WTC11 (cell line): ENCODE measurements around the gene TFG. TPM values are rescaled to one million over a fixed set of nuclear protein-coding genes. Genes with fewer than 3 reads are reported as not detected.

Experiments used
- ATAC-seq: fragments of 200-7000 bp; cut with Tn5 transposase; 2 replicates; pipeline ENCODE4 v1.10.0; 2021; ENCODE audit warnings: mild to moderate bottlenecking, moderate library complexity
- CTCF ChIA-PET: fragments of 300-600 bp; sonication (Branson Sonifier 250); formaldehyde crosslinking; loops from one replicate; lab custom pipeline; 2021; ENCODE audit warnings: antibody characterized with exemption; lab: Charles Lee
- POLR2A ChIA-PET: fragments of 350-600 bp; sonication (Branson Sonifier 250); formaldehyde crosslinking; loops from one replicate; lab custom pipeline; 2021; ENCODE audit warnings: antibody characterized with exemption; lab: Charles Lee
- DNase-seq: peaks from one replicate; pipeline ENCODE4 v3.0.0; 2021; ENCODE audit warnings: low spot score
- H3K27ac Mint-ChIP-seq: 2 replicates; pipeline ENCODE4 v1.8.0; 2021; ENCODE audit warnings: mixed read lengths
- H3K27me3 Mint-ChIP-seq: 2 replicates; pipeline ENCODE4 v1.8.0; 2021; ENCODE audit warnings: low read depth, mild to moderate bottlenecking, moderate library complexity, mixed read lengths
- H3K36me3 Mint-ChIP-seq: 2 replicates; pipeline ENCODE4 v1.8.0; 2021; ENCODE audit warnings: mixed read lengths
- H3K4me1 Mint-ChIP-seq: 2 replicates; pipeline ENCODE4 v1.8.0; 2022; ENCODE audit warnings: mixed read lengths
- H3K4me3 Mint-ChIP-seq: 2 replicates; pipeline ENCODE4 v1.8.0; 2021; ENCODE audit warnings: mild to moderate bottlenecking, moderate library complexity, mixed read lengths
- H3K9me3 Mint-ChIP-seq: 2 replicates; pipeline ENCODE4 v1.8.0; 2021; ENCODE audit warnings: mixed read lengths
- CBFB ChIP-seq: sonication (generic); formaldehyde crosslinking; IDR thresholded peaks from 2 replicates; pipeline ENCODE4 v1.8.1; 2022; ENCODE audit warnings: mild to moderate bottlenecking, low read depth, missing genetic modification reagents
- CREB1 ChIP-seq: sonication (generic); formaldehyde crosslinking; IDR thresholded peaks from 2 replicates; pipeline ENCODE4 v1.8.0; 2023; ENCODE audit warnings: mild to moderate bottlenecking, missing genetic modification reagents
- ELF4 ChIP-seq: sonication (generic); formaldehyde crosslinking; IDR thresholded peaks from 2 replicates; pipeline ENCODE4 v1.8.1; 2022; ENCODE audit warnings: low read depth, mild to moderate bottlenecking, moderate library complexity, missing genetic modification reagents
- FOXP1 ChIP-seq: sonication (generic); formaldehyde crosslinking; IDR thresholded peaks from 2 replicates; pipeline ENCODE4 v1.8.0; 2022; ENCODE audit warnings: missing genetic modification reagents, mild to moderate bottlenecking, moderate library complexity, borderline replicate concordance
- OVOL2 ChIP-seq: fragments of 250-450 bp; sonication (Bioruptor Pico); IDR thresholded peaks from 2 replicates; pipeline ENCODE4 v1.9.0; 2021; ENCODE audit warnings: mild to moderate bottlenecking, borderline replicate concordance
- SOX15 ChIP-seq: fragments of 250-450 bp; sonication (Bioruptor Pico); IDR thresholded peaks from 2 replicates; pipeline ENCODE4 v1.9.0; 2021; ENCODE audit warnings: mild to moderate bottlenecking
- ZNF232 ChIP-seq: sonication (generic); formaldehyde crosslinking; IDR thresholded peaks from 2 replicates; pipeline ENCODE4 v1.8.0; 2022; ENCODE audit warnings: mild to moderate bottlenecking, missing genetic modification reagents
- ZNF416 ChIP-seq: fragments of 250-450 bp; sonication (Bioruptor Pico); IDR thresholded peaks from 2 replicates; pipeline ENCODE4 v1.9.0; 2021; ENCODE audit warnings: mild to moderate bottlenecking, inconsistent platforms
- total RNA-seq: library from RNA; stranded (reverse); gene quantifications from 3 replicates; pipeline ENCODE4 v1.2.3, GENCODE V29; 2021
- TF ChIP-seq, protein P1 (sequence below): fragments of 250-450 bp; sonication (Bioruptor Pico); IDR thresholded peaks from 2 replicates; pipeline ENCODE4 v1.9.0; 2021; ENCODE audit warnings: mild to moderate bottlenecking, borderline replicate concordance
- TF ChIP-seq, protein P2 (sequence below): sonication (generic); formaldehyde crosslinking; conservative IDR thresholded peaks from 2 replicates; pipeline ENCODE4 v1.8.1; 2023; ENCODE audit warnings: mild to moderate bottlenecking, low read depth, missing genetic modification reagents, moderate library complexity
- TF ChIP-seq, protein P3 (sequence below): fragments of 200-600 bp; IDR thresholded peaks from 2 replicates; pipeline ENCODE4 v1.8.0; 2022; ENCODE audit warnings: antibody characterized with exemption
- TF ChIP-seq, protein P4 (sequence below): sonication (generic); formaldehyde crosslinking; IDR thresholded peaks from 2 replicates; pipeline ENCODE4 v1.8.0; 2022; ENCODE audit warnings: mild to moderate bottlenecking, missing genetic modification reagents
- TF ChIP-seq, protein P5 (sequence below): sonication (generic); formaldehyde crosslinking; IDR thresholded peaks from 2 replicates; pipeline ENCODE4 v1.8.1; 2023; ENCODE audit warnings: mild to moderate bottlenecking, missing genetic modification reagents, moderate library complexity
- TF ChIP-seq, protein P6 (sequence below): fragments of 250-450 bp; sonication (Bioruptor Pico); IDR thresholded peaks from 2 replicates; pipeline ENCODE4 v2.1.2; 2022; ENCODE audit warnings: mild to moderate bottlenecking, moderate library complexity

The TFG gene
- total RNA-seq, 1 experiment from 2014 or later, result 64.9 TPM

DNA sequence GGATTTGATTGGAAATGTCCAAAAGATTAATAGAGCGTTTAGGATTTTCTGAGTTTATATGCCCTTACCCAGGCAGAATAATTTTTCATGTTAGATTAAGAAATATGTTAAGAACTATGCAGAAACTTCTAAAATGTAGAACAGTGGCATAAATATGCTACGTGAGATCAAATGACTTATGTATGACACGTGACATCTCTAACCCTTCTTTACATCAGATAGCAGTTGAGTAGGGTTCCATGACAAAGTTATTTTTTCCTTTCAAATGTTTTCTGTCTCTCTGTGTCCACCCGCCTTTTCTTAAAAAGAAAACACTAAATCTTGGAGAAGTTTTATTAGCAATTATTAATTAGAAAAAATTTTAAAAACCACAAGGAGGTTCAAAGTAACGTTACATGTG is 8.6 kb upstream of the TFG start (continued):
- TF ChIP-seq, protein P1, sequence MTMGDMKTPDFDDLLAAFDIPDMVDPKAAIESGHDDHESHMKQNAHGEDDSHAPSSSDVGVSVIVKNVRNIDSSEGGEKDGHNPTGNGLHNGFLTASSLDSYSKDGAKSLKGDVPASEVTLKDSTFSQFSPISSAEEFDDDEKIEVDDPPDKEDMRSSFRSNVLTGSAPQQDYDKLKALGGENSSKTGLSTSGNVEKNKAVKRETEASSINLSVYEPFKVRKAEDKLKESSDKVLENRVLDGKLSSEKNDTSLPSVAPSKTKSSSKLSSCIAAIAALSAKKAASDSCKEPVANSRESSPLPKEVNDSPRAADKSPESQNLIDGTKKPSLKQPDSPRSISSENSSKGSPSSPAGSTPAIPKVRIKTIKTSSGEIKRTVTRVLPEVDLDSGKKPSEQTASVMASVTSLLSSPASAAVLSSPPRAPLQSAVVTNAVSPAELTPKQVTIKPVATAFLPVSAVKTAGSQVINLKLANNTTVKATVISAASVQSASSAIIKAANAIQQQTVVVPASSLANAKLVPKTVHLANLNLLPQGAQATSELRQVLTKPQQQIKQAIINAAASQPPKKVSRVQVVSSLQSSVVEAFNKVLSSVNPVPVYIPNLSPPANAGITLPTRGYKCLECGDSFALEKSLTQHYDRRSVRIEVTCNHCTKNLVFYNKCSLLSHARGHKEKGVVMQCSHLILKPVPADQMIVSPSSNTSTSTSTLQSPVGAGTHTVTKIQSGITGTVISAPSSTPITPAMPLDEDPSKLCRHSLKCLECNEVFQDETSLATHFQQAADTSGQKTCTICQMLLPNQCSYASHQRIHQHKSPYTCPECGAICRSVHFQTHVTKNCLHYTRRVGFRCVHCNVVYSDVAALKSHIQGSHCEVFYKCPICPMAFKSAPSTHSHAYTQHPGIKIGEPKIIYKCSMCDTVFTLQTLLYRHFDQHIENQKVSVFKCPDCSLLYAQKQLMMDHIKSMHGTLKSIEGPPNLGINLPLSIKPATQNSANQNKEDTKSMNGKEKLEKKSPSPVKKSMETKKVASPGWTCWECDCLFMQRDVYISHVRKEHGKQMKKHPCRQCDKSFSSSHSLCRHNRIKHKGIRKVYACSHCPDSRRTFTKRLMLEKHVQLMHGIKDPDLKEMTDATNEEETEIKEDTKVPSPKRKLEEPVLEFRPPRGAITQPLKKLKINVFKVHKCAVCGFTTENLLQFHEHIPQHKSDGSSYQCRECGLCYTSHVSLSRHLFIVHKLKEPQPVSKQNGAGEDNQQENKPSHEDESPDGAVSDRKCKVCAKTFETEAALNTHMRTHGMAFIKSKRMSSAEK (CRISPR knock-in tag), result no peak
- TF ChIP-seq ZNF232, result no peak
- no peak for TF ChIP-seq ELF4
- TF ChIP-seq FOXP1 (CRISPR knock-in tag), result no peak
- TF ChIP-seq, protein P2, sequence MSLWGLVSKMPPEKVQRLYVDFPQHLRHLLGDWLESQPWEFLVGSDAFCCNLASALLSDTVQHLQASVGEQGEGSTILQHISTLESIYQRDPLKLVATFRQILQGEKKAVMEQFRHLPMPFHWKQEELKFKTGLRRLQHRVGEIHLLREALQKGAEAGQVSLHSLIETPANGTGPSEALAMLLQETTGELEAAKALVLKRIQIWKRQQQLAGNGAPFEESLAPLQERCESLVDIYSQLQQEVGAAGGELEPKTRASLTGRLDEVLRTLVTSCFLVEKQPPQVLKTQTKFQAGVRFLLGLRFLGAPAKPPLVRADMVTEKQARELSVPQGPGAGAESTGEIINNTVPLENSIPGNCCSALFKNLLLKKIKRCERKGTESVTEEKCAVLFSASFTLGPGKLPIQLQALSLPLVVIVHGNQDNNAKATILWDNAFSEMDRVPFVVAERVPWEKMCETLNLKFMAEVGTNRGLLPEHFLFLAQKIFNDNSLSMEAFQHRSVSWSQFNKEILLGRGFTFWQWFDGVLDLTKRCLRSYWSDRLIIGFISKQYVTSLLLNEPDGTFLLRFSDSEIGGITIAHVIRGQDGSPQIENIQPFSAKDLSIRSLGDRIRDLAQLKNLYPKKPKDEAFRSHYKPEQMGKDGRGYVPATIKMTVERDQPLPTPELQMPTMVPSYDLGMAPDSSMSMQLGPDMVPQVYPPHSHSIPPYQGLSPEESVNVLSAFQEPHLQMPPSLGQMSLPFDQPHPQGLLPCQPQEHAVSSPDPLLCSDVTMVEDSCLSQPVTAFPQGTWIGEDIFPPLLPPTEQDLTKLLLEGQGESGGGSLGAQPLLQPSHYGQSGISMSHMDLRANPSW (CRISPR knock-in tag), result no peak
- no peak for TF ChIP-seq OVOL2

DNA sequence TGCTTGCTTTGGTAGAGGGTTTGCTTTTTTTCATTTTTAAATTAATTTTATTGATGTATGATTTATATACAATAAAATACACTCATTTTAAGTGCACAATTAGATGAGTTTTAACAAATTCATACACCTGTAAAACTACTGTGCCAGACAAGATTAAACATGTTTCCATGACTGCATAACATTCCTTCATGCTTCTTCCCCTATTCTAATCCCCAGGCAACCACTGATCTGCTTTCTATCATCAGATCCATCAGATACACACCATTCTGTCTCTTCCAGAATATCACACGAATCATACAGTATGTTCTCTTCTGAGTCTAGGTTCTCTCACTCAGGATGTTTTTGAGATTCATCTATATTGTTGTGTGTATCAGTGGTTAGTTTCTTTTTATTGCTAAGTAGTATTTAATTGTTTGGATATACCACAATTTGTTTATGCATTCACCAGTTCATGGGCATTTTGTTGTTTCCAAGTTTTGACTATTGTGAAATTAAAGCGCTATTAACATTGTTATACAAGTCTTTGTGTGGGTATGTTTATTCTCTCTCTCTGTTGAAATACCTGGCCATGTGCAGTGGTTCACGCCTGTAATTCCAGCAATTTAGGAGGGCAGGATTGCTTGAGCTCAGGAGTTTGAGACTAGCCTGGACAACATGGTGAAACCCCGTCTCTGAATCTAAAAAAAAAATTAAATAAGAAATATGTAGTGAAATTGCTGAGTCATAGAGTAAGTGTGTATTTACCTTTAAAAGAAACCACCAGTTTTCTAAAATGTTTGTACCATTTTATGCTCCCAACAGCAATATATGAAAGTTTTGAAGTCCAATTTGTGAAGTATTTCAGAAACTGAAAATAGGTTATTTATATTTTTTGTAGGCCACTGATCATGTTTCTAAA is 7.0 kb upstream of the TFG start:
- H3K36me3 Mint-ChIP-seq, result no peaks in the 10 kb centered on the region
- no peak for ATAC-seq
- no peak for DNase-seq
- no peaks in the 10 kb centered on the region for H3K4me1 Mint-ChIP-seq
- TF ChIP-seq, protein P3, sequence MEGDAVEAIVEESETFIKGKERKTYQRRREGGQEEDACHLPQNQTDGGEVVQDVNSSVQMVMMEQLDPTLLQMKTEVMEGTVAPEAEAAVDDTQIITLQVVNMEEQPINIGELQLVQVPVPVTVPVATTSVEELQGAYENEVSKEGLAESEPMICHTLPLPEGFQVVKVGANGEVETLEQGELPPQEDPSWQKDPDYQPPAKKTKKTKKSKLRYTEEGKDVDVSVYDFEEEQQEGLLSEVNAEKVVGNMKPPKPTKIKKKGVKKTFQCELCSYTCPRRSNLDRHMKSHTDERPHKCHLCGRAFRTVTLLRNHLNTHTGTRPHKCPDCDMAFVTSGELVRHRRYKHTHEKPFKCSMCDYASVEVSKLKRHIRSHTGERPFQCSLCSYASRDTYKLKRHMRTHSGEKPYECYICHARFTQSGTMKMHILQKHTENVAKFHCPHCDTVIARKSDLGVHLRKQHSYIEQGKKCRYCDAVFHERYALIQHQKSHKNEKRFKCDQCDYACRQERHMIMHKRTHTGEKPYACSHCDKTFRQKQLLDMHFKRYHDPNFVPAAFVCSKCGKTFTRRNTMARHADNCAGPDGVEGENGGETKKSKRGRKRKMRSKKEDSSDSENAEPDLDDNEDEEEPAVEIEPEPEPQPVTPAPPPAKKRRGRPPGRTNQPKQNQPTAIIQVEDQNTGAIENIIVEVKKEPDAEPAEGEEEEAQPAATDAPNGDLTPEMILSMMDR, result no peak
- TF ChIP-seq, protein P4, sequence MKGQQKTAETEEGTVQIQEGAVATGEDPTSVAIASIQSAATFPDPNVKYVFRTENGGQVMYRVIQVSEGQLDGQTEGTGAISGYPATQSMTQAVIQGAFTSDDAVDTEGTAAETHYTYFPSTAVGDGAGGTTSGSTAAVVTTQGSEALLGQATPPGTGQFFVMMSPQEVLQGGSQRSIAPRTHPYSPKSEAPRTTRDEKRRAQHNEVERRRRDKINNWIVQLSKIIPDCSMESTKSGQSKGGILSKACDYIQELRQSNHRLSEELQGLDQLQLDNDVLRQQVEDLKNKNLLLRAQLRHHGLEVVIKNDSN, result no peak
- TF ChIP-seq SOX15 (CRISPR knock-in tag), result no peak
- TF ChIP-seq, protein P5, sequence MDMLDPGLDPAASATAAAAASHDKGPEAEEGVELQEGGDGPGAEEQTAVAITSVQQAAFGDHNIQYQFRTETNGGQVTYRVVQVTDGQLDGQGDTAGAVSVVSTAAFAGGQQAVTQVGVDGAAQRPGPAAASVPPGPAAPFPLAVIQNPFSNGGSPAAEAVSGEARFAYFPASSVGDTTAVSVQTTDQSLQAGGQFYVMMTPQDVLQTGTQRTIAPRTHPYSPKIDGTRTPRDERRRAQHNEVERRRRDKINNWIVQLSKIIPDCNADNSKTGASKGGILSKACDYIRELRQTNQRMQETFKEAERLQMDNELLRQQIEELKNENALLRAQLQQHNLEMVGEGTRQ, result no peak
- no peak for TF ChIP-seq CREB1 (CRISPR knock-in tag)
- TF ChIP-seq, protein P6, sequence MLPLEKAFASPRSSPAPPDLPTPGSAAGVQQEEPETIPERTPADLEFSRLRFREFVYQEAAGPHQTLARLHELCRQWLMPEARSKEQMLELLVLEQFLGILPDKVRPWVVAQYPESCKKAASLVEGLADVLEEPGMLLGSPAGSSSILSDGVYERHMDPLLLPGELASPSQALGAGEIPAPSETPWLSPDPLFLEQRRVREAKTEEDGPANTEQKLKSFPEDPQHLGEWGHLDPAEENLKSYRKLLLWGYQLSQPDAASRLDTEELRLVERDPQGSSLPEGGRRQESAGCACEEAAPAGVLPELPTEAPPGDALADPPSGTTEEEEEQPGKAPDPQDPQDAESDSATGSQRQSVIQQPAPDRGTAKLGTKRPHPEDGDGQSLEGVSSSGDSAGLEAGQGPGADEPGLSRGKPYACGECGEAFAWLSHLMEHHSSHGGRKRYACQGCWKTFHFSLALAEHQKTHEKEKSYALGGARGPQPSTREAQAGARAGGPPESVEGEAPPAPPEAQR (CRISPR knock-in tag), result no peak
- no peak for TF ChIP-seq ZNF416
- TF ChIP-seq CBFB (CRISPR knock-in tag), result no peak
- ChIA-PET POLR2A (no interaction called here), CTCF (no interaction called here)
- no peak overlapping the region for H3K4me3 Mint-ChIP-seq
- no peak overlapping the region for H3K27ac Mint-ChIP-seq
- H3K27me3 Mint-ChIP-seq, result peaks cover 49% of the 10 kb centered on the region
- H3K9me3 Mint-ChIP-seq, result no peaks in the 10 kb centered on the region
